Spinal cord (tissue), 10 donors: ENCODE data around the gene TUBB4B. TPM values are rescaled to one million over a fixed set of nuclear protein-coding genes. Genes with fewer than 3 reads are reported as not detected.
A peak's percentile ranks its signal among the peaks of the same experiment; 100 is the strongest.

Source experiments
- DNase-seq, 6 donors: peaks; one replicate each; pipeline versions ENCODE4 v3.0.0 to v3.0.0-alpha.2; 2013 to 2015; ENCODE audit warnings: low spot score in 6 of 6, low read depth in 4 of 6
- H3K27ac ChIP-seq: one replicate; pipeline ENCODE4 v1.5.1; 2013; ENCODE audit warnings: low read depth, low read length, control low read depth
- H3K27me3 ChIP-seq: one replicate; pipeline ENCODE4 v1.6.1; 2013; ENCODE audit warnings: low read length; ENCODE audit not compliant: control insufficient read depth, insufficient read depth
- H3K36me3 ChIP-seq: one replicate; pipeline ENCODE4 v1.6.1; 2013; ENCODE audit warnings: low read length; ENCODE audit not compliant: control insufficient read depth, insufficient read depth
- H3K4me1 ChIP-seq: one replicate; pipeline ENCODE4 v1.6.1; 2013; ENCODE audit warnings: low read length; ENCODE audit not compliant: control insufficient read depth, insufficient read depth
- H3K4me3 ChIP-seq: one replicate; pipeline ENCODE4 v1.5.1; 2013; ENCODE audit warnings: low read depth, low read length, control low read depth
- H3K9me3 ChIP-seq: one replicate; pipeline ENCODE4 v1.6.1; 2013; ENCODE audit warnings: low read length; ENCODE audit not compliant: control insufficient read depth, insufficient read depth
- WGBS: methylation state at CpG from one replicate; pipeline ENCODE4 v1.1.5; 2013; ENCODE audit warnings: missing lambda C conversion rate; ENCODE audit not compliant: insufficient coverage; 5-methylcytosine and 5-hydroxymethylcytosine counted together
- polyA plus RNA-seq, 2 donors: library from polyadenylated mRNA; unstranded; fragments of 120-200 nt; gene quantifications; one replicate each; pipeline ENCODE4 v1.2.1, GENCODE V29; 2013; ENCODE audit not compliant: insufficient read length in 2 of 2
- total RNA-seq, 2 donors: library from RNA; depleted of rRNA in 1 of 2; stranded (reverse); fragments of 120-200 nt in 1 of 2; fragments of >200 nt in 1 of 2; gene quantifications; one replicate each; pipeline versions ENCODE4 v1.2.3 to v1.2.4, GENCODE V29; 2013 to 2014
- donor health status: healthy.

TUBB4B gene
- total and polyA plus RNA-seq, 4 donors: 152 to 441 (median 342) TPM

GRCh38 chr9:137268538-137269201, 27.6 kb downstream of the TUBB4B start:
- no peak overlapping the region for H3K4me3 ChIP-seq
- H3K4me1 ChIP-seq: no peaks in the 10 kb centered on the region
- WGBS: 93% methylated on average over 18 of the region's 19 CpGs
- no peaks in the 10 kb centered on the region for H3K9me3 ChIP-seq
- H3K27ac ChIP-seq: no peak overlapping the region
- DNase-seq: peak in 1 of 6 donors; percentile 0
- H3K36me3 ChIP-seq: peaks cover 96% of the 10 kb centered on the region
- no peaks in the 10 kb centered on the region for H3K27me3 ChIP-seq

GRCh38 chr9:137269231-137269772, 28.2 kb downstream of the TUBB4B start:
- WGBS: 94% methylated on average over 13 of the region's 17 CpGs
- H3K4me1 ChIP-seq: peaks cover 2% of the 10 kb centered on the region
- H3K36me3 ChIP-seq: peaks cover 96% of the 10 kb centered on the region
- DNase-seq: peak in 1 of 6 donors; percentile 0
- H3K27me3 ChIP-seq: no peaks in the 10 kb centered on the region
- H3K27ac ChIP-seq: no peak overlapping the region
- no peaks in the 10 kb centered on the region for H3K9me3 ChIP-seq
- H3K4me3 ChIP-seq: no peak overlapping the region

GRCh38 chr9:137270929-137271695, 30.0 kb downstream of the TUBB4B start:
- H3K27ac ChIP-seq: no peak overlapping the region
- H3K36me3 ChIP-seq: peaks cover 95% of the 10 kb centered on the region
- peaks cover 2% of the 10 kb centered on the region for H3K27me3 ChIP-seq
- no peaks in the 10 kb centered on the region for H3K9me3 ChIP-seq
- WGBS: 89% methylated on average over 28 of the region's 32 CpGs
- no peak overlapping the region for H3K4me3 ChIP-seq
- H3K4me1 ChIP-seq: peaks cover 10% of the 10 kb centered on the region
- peak in 1 of 6 donors; percentile 0 for DNase-seq

GRCh38 chr9:137271696-137272076, 30.6 kb downstream of the TUBB4B start:
- H3K27ac ChIP-seq: no peak overlapping the region
- no peak overlapping the region for H3K4me3 ChIP-seq
- H3K36me3 ChIP-seq: peaks cover 92% of the 10 kb centered on the region
- no peaks in the 10 kb centered on the region for H3K9me3 ChIP-seq
- peaks cover 8% of the 10 kb centered on the region for H3K27me3 ChIP-seq
- 51% methylated on average over 3 of the region's 3 CpGs for WGBS
- H3K4me1 ChIP-seq: peaks cover 15% of the 10 kb centered on the region
- no peak for DNase-seq

GRCh38 chr9:137272241-137273094, 31.4 kb downstream of the TUBB4B start:
- no peak for DNase-seq
- Histone ChIP-seq H3K27me3 (peaks cover 16% of the 10 kb centered on the region), H3K27ac (no peak overlapping the region), H3K36me3 (peaks cover 85% of the 10 kb centered on the region), H3K4me1 (peaks cover 23% of the 10 kb centered on the region), H3K9me3 (no peaks in the 10 kb centered on the region), H3K4me3 (no peak overlapping the region)
- 92% methylated on average over 39 of the region's 39 CpGs for WGBS

GRCh38 chr9:137273095-137273490, 32.0 kb downstream of the TUBB4B start:
- Histone ChIP-seq H3K4me1 (peaks cover 29% of the 10 kb centered on the region), H3K4me3 (no peak overlapping the region), H3K27me3 (peaks cover 22% of the 10 kb centered on the region), H3K27ac (no peak overlapping the region), H3K9me3 (no peaks in the 10 kb centered on the region), H3K36me3 (peaks cover 78% of the 10 kb centered on the region)
- WGBS: 83% methylated on average over 13 of the region's 13 CpGs
- DNase-seq: peak in 1 of 6 donors; percentile 0

- peaks cover 72% of the 10 kb centered on the region for H3K36me3 ChIP-seq
- H3K27me3 ChIP-seq: peaks cover 27% of the 10 kb centered on the region
- peak in 1 of 6 donors; percentile 0 for DNase-seq
- no peak overlapping the region for H3K27ac ChIP-seq
- peaks cover 30% of the 10 kb centered on the region for H3K4me1 ChIP-seq
- WGBS: 88% methylated on average over 15 of the region's 15 CpGs
- H3K9me3 ChIP-seq: no peaks in the 10 kb centered on the region
- H3K4me3 ChIP-seq: no peak overlapping the region
These were observed 32.7 kb downstream of the TUBB4B start for GRCh38 chr9:137273611-137274320.

GRCh38 chr9:137275203-137275587, 34.1 kb downstream of the TUBB4B start:
- peak in 1 of 6 donors; percentile 0 for DNase-seq
- Histone ChIP-seq H3K36me3 (peaks cover 64% of the 10 kb centered on the region), H3K9me3 (no peaks in the 10 kb centered on the region), H3K4me3 (no peak overlapping the region), H3K27ac (no peak overlapping the region), H3K4me1 (peaks cover 30% of the 10 kb centered on the region), H3K27me3 (peaks cover 37% of the 10 kb centered on the region)
- 95% methylated on average over 9 of the region's 10 CpGs for WGBS
